HG02678 (cell line): ENCODE results near the gene CATSPERE.
A peak's percentile ranks its signal among the peaks of the same experiment; 100 is the strongest.

ENCODE experiments used
- ATAC-seq: cut with Tn5 transposase; IDR thresholded peaks from one replicate; pipeline ENCODE4 v1.9.1; 2021; ENCODE audit warnings: mild to moderate bottlenecking, moderate library complexity; ENCODE audit not compliant: unreplicated experiment

CATSPERE gene

DNA sequence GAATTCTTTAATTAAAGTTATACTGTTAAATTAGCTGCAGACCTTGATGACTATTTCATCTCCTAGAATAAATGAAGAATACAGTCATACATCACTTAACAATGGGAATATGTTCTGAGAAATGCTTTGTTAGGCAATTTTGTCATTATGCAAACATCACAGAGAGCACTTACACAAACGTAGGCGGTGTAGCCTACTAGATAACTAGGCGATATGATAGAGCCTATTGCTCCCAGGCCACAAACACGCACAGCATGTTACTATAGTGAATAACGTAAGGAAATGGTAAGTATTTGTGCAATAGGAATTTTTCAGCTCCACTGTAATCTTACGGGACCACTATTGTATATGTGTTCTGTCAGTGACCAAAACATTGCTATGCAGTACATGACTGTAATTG is 154.2 kb downstream of the CATSPERE start:
- no peak for ATAC-seq

- no peak for ATAC-seq
These were observed 165.6 kb downstream of the CATSPERE start for GRCh38 chr1:244626709-244627108.

DNA sequence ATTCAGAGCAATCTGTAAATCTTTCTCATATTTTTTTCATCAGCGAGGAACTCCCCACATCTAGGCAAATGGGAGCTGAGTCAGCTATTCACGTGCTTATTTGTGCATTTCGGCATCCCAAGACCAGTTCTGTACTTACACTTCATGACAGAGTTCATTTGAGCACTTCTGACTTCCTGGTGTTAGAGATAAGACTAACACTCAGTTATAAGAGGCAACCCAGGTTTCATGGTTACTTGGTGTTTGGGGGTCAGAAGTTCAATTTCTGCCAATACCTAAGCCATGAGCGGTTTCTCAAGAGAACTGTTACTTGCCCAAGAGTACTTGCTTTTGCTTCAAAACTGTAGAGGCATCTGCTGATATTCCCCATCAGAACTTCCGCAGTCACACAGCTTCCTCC is 167.7 kb downstream of the CATSPERE start:
- no peak for ATAC-seq

GRCh38 chr1:244633140-244633539 is 172.1 kb downstream of the CATSPERE start:
- no peak for ATAC-seq

DNA sequence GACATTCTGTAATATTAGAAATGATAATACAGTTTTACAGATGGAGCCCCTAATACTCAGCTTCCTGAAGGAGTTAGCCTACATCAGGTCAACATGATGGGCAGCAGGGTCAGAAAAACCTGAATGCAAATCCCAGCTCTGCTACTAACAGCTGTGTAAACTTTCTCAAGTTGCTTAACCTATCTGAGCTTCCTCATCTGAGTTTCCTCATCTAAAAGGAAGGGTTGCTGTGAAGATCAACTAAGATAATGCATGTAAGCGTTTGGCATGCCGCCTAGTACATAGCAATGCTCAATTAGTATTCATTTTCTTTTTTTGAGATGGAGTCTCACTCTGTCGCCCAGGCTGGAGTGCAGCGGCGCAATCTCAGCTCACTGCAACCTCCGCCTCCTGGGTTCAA is 173.5 kb downstream of the CATSPERE start:
- no peak for ATAC-seq

DNA sequence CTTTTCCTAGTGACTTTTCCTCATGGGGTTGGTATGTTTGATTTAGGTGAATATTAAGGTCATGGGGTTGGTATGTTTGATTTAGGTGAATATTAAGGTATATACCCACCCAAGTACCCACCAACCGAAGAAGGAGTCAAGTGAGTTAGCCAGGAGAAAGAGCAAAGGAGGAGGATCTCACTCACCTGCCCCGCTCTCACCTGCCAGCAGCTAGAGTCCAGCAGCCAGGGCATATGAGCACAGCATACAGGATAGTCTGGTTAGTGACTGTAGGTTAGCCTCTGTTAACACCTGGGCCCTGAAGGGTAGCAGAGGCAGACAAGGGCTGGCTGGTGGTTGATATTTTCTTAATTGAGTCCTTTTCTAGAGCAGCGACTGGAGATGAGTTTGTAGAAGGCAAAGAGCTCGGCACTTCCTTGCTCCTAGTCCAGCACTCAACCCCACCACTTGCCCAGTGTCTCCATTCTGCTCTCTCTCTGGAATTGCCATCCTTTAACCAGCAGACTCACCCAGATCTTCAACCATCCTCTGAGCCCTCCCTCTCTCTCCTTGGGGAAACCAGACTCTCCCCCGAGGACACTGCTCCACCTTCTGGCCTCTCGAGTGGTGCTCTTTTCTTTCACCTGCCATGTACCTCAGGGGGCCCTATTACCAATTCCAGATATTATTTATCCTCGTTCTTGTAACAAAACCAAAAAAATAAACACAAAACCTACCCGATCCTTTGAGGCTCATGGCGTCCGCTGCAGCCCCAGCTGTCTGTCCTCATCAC is 175.6 kb downstream of the CATSPERE start:
- no peak for ATAC-seq

GRCh38 chr1:244639561-244639960 is 178.5 kb downstream of the CATSPERE start:
- ATAC-seq = no peak

DNA sequence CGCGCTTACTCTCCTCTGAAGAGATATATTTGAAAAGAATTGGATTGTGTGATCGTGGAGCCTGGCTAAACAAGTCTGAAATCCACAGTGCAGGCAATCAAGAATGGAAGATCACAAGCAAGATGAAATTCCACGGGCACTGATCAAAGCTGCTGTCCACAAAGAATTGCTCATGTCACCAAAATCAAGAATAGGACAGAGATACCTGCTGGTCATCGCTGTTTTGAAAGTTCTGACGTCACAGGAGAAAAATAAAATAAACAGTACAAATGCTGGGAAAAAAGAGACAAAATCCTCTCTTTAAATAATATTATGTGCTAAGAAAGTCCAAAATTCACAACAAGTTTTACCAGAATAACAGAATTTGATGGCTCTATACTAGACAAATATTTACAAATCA is 179.8 kb downstream of the CATSPERE start:
- ATAC-seq = no peak

DNA sequence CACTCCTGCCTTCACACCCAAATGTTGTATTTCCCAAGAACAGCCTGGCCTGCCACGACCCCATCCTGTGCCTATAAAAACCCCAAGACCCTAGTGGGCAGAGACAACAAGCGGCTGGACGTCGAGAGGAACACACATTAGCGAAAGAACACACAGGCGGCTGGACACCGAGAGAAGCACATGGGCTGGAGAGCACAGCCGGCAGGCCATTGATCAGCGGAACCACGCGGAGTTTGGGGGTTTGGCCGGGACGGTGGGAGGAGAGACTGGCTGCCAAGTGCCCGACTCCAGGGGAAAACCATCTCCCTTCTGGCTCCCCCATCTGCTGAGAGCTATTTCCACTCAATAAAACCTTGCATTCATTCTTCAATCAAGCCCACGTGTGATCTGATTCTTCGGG is 181.5 kb downstream of the CATSPERE start:
- ATAC-seq = no peak

DNA sequence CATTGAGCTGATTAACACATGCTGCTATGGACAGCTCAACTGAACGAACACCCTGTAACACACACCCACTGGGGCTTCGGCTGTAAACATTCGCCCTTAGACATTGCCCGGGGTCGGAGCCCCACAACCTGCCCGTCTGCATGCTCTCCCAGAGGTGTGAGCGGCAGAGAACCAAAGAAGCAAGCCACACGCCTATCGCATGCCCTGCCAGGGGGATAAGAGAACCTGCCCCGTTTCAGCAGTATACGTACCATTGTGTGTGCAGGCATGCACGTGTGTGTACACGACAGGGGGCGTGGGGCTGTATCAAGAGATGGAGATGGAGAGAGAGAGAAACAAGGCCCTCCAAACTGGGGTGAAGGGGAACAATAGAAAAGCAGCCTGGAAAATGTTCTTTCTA is 181.9 kb downstream of the CATSPERE start:
- no peak for ATAC-seq

DNA sequence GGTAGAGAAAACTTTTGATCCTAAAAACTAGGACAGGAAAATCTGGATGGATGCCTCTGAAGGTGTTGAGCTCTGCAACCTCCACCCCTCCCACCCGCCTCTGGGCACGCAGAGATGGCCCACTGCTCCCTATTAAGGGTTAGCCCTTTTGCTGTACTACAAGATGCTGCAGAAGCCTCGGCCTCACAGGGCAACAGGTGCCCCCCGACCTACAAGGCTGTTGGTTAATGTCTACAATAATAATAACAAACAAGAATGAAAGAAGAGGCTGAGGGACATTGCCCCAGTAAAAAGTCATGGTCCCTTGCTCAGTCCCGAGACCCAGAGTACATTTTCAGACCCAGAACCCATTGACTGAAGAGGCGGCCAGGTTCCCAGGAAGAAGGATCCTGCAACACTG is 184.3 kb downstream of the CATSPERE start:
- ATAC-seq = no peak

DNA sequence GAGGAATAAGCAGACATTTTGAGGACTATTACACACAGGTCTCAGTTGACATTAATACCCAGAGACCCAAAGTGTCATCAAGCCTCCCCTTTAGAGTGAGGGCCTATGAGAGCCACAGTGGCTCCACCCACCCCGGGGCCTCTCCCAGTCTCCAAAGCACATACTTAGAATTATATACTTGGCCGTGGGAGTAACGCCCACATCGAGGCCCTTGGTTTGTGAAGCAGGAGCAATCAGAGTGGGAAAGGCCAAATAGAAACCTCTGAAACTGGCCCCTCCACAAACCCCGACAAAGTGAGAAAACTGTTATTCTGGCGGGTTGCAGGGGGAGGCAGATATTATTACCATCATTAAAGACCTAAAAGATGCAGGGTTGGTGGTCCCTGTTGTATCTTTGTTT is 184.8 kb downstream of the CATSPERE start:
- ATAC-seq = no peak

DNA sequence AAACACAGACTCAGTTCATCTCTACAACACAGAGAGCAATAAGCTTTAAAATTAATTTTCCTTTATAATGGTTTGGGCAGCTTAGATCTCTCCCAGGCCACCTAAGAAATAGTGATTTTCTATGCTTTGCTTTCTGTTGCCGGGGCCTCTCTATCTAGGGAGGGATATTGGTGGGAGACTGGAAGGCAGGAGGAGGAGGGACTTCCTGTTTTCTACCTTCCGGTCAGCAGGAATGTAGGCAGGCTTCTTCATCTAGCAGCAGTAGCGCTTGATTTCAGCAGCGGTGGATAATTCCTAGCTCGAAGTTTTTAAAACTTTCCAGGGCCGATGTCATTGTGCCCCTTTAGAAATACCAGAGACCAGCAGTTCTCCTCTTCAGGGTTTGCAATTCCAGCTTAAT is 186.7 kb downstream of the CATSPERE start:
- no peak for ATAC-seq

GRCh38 chr1:244651956-244652622 is 191.0 kb downstream of the CATSPERE start:
- no peak for ATAC-seq

DNA sequence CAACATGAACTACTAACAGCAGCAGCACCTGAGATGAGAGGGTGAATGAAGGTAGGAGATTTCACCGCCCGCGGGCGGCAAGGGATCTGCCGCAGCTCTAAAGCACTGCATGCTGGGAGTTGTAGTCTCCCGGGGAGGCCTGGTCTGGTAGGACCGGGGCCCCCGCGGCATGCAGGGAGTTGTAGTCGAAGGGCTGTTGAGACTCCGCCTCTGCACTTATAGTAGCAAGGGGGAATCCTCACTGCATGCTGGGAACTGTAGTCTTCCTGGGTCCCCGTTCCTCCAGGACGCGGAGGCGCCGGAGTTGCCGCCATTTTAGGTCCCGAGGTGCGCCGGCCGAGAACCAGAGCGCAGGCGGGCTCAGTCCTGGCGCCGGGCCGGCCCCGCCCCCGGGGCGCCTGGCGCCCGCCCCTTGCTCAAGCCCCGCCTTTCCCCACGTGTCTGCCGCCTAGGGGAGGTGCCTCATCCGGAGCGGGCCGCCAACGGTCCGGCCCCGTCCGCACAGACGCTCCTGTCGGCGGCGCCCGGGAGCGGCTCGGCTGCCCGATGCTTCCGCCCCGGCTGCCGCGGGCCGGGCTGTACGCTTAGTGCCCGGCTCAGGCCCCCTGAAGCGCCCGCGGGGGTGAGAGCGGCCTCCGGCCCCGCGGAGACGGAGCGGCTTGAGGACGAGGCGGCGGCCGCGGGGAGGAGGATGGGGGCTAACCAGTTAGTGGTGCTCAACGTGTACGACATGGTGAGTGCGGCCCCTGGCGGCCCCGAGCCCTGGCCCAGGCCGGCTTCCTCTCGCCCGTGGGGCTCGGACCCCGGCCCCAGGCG is 191.8 kb downstream of the CATSPERE start, which contains the start of gene DESI2:
TSS of gene DESI2 (plus strand) at position 504 of the 816 bp plus-strand sequence. CDS start at position 692, 188 bp downstream.
- peak; percentile 94 for ATAC-seq

GRCh38 chr1:244653439-244654107 is 192.5 kb downstream of the CATSPERE start:
- ATAC-seq = no peak

GRCh38 chr1:244654108-244655038 is 193.3 kb downstream of the CATSPERE start:
- ATAC-seq = no peak

DNA sequence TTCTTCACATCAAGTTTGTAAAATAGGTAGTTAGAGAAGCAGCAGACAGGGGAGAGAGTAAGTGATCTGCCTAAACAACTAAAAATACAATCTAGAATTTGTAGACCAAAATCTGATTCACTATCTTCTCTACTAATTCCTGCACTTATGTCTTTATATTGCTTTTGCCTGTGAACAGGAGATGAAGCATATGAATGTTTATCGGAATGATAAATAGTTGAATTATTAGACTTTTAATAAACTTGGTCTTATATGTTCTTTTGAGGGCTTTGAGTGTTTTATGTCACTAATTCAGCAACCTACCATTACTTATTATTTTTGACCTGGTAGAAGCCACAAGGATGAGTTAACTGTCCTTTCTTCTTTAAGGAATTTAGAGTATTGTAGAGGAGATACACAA is 194.1 kb downstream of the CATSPERE start:
- no peak for ATAC-seq

GRCh38 chr1:244657421-244657820 is 196.3 kb downstream of the CATSPERE start:
- ATAC-seq = no peak

DNA sequence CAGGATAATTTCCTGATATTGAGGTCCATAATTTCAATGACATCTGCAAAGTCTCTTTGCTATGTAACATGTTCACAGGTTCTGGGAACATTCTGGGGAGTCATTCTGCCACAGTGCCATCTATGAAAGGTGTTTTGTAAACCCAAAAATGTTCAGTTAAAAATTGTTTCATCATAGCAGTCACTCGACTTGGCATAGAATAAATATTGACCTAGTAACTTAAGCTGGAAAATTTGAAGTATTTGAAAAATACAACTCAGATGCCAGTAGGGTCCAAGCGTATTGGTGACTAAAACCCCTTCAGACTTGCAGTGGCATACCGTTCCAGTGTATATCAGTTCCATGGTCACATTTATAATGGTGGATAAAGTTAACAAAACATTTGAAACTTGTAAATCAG is 198.6 kb downstream of the CATSPERE start:
- no peak for ATAC-seq
